K562 (cell line): Measurements from ENCODE around the gene NF1. TPM values are rescaled to one million over a fixed set of nuclear protein-coding genes. Genes with fewer than 3 reads are reported as not detected.

Source experiments
- BDP1 ChIP-seq: IDR thresholded peaks from 3 replicates; pipeline ENCODE4 v1.6.1; 2011; ENCODE audit not compliant: insufficient read length, insufficient read depth
- BRD4 ChIP-seq: fragments of 200-600 bp; sonication (generic); IDR thresholded peaks from 2 replicates; pipeline ENCODE4 v1.6.1; 2017; ENCODE audit warnings: inconsistent platforms
- CHCHD3 ChIP-seq: fragments of 250-450 bp; sonication (Bioruptor Pico); IDR thresholded peaks from 2 replicates; pipeline ENCODE4 v2.1.2; 2022; ENCODE audit warnings: mild to moderate bottlenecking
- CHD4 ChIP-seq: fragments of 200-600 bp; sonication (generic); IDR thresholded peaks from 3 replicates; pipeline ENCODE4 v1.6.1; 2012; ENCODE audit warnings: low read depth, mild to moderate bottlenecking, mixed read lengths, low read length, inconsistent platforms; ENCODE audit not compliant: insufficient read depth, insufficient replicate concordance, poor library complexity, severe bottlenecking
- GATAD2A ChIP-seq: fragments of 450-650 bp; IDR thresholded peaks from 2 replicates; pipeline ENCODE4 v1.6.1; 2017
- HMG20A ChIP-seq: fragments of 450-650 bp; formaldehyde crosslinking; conservative IDR thresholded peaks from 2 replicates; pipeline ENCODE4 v1.4.0; 2020; ENCODE audit warnings: mild to moderate bottlenecking, mixed read lengths
- JUNB ChIP-seq: fragments of 450-650 bp; formaldehyde crosslinking; conservative IDR thresholded peaks from 2 replicates; pipeline ENCODE4 v1.4.0; 2020; ENCODE audit warnings: mild to moderate bottlenecking
- NFATC3 ChIP-seq: fragments of 450-650 bp; IDR thresholded peaks from 2 replicates; pipeline ENCODE4 v1.6.1; 2017; ENCODE audit warnings: mild to moderate bottlenecking
- NFE2L1 ChIP-seq: fragments of 450-650 bp; IDR thresholded peaks from 2 replicates; pipeline ENCODE4 v1.6.1; 2016; ENCODE audit warnings: missing genetic modification characterization, low read depth, mild to moderate bottlenecking, missing compliant biosample characterization, moderate library complexity, borderline replicate concordance
- PHB2 ChIP-seq: fragments of 450-650 bp; IDR thresholded peaks from 2 replicates; pipeline ENCODE4 v1.6.1; 2017; ENCODE audit warnings: low read depth
- PPARD ChIP-seq: fragments of 250-450 bp; sonication (Bioruptor Pico); IDR thresholded peaks from 2 replicates; pipeline ENCODE4 v1.8.0; 2022; ENCODE audit warnings: inconsistent platforms, mild to moderate bottlenecking, moderate library complexity
- RBBP5 ChIP-seq: fragments of 200-600 bp; sonication (generic); IDR thresholded peaks from 2 replicates; pipeline ENCODE4 v1.6.1; 2012; ENCODE audit warnings: borderline replicate concordance, mild to moderate bottlenecking, low read length, control low read depth, inconsistent platforms; ENCODE audit not compliant: insufficient read depth, poor library complexity, severe bottlenecking
- SIN3B ChIP-seq: fragments of 450-650 bp; IDR thresholded peaks from 2 replicates; pipeline ENCODE4 v1.6.1; 2017; ENCODE audit warnings: low read depth, mild to moderate bottlenecking, moderate library complexity
- SMAD1 ChIP-seq: fragments of 150-350 bp; IDR thresholded peaks from 2 replicates; pipeline ENCODE4 v1.6.1; 2014; ENCODE audit warnings: low read length, low read depth; ENCODE audit not compliant: partially characterized antibody
- ZNF184 ChIP-seq: sonication (generic); formaldehyde crosslinking; IDR thresholded peaks from 2 replicates; pipeline ENCODE4 v1.5.0; 2020; ENCODE audit warnings: missing genetic modification reagents
- ZNF699 ChIP-seq: fragments of 250-450 bp; sonication (Bioruptor Pico); IDR thresholded peaks from 2 replicates; pipeline ENCODE4 v1.8.0; 2021; ENCODE audit warnings: mild to moderate bottlenecking, moderate library complexity; ENCODE audit not compliant: insufficient replicate concordance
- polyA plus RNA-seq, 8 experiments: library from polyadenylated mRNA; depleted of rRNA in 4 of 8; stranded (reverse) in 5 of 8; unstranded in 3 of 8; fragments of >200 nt; fragmentation: Nextera tagmentation in 2 of 8; fragmentation: Illumina TruSeq in 1 of 8; extraction: Ambion mirVana in 2 of 8; extraction: Trizol in 1 of 8; gene quantifications; 2 replicates each; pipeline versions ENCODE4 v1.2.1 to v1.2.3, GENCODE V29; 2011 to 2014; ENCODE audit warnings: inconsistent platforms in 1 of 8, missing spikeins in 1 of 8
- total RNA-seq, 7 experiments: library from RNA; depleted of rRNA in 6 of 7; stranded (reverse); fragments of >200 nt in 6 of 7; fragmentation: Illumina TruSeq in 2 of 7; extraction: Trizol in 2 of 7; gene quantifications; 2 replicates each; pipeline versions ENCODE4 v1.2.1 to v1.2.3, GENCODE V29; 2011 to 2021; ENCODE audit warnings: low replicate concordance in 1 of 7
- TF ChIP-seq, protein P1 (sequence below): fragments of 250-450 bp; sonication (Bioruptor Pico); IDR thresholded peaks from 2 replicates; pipeline ENCODE4 v1.5.0; 2020; ENCODE audit warnings: mild to moderate bottlenecking, borderline replicate concordance
- TF ChIP-seq, protein P2 (sequence below): fragments of 450-650 bp; IDR thresholded peaks from 2 replicates; pipeline ENCODE4 v1.6.1; 2016; ENCODE audit warnings: borderline replicate concordance
- TF ChIP-seq, protein P3 (sequence below): sonication (generic); formaldehyde crosslinking; IDR thresholded peaks from 2 replicates; pipeline ENCODE4 v1.8.0; 2023; ENCODE audit warnings: missing genetic modification reagents, mild to moderate bottlenecking, borderline replicate concordance

Gene NF1
- total and polyA plus RNA-seq, 9 of the 15 experiments (the other 6 are each of a cell fraction or from before 2014, with no cell fraction given), result 3.4 to 41.9 (median 24.3) TPM

DNA sequence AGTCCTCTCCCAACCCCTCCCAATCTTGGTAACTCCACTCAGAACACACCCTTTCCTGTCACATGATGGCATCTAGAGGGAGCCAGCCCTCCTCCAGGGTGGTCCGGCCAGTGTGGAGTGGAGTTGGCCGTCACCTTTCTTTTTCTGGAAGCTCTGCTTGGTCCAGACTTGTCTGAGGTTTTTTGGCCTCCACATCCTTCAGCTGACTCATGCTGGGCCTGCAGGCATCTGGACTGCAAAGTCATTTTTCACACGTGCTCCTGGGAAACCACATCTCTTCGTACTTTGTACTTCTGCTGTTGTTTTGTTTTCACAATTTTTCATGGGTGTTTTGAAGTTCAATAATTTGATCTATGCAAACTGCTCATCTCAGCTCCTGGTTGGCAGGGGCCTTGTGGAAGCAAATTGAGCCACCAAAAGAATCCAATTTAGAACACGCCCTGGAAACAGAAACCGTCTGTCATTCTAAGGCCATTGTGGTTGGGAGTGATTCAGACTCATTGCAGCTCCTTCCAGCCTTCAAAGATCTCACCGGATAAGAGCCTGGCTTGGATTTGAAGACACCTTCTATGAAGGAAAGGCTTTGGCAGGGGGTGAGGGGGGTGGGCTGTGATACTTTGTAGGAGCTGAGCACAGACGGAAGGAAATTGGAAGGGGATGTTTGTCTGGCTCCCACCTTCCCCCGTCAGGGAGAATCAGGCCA lies 42.4 kb upstream of the NF1 start (continued):
- TF ChIP-seq, protein P1, sequence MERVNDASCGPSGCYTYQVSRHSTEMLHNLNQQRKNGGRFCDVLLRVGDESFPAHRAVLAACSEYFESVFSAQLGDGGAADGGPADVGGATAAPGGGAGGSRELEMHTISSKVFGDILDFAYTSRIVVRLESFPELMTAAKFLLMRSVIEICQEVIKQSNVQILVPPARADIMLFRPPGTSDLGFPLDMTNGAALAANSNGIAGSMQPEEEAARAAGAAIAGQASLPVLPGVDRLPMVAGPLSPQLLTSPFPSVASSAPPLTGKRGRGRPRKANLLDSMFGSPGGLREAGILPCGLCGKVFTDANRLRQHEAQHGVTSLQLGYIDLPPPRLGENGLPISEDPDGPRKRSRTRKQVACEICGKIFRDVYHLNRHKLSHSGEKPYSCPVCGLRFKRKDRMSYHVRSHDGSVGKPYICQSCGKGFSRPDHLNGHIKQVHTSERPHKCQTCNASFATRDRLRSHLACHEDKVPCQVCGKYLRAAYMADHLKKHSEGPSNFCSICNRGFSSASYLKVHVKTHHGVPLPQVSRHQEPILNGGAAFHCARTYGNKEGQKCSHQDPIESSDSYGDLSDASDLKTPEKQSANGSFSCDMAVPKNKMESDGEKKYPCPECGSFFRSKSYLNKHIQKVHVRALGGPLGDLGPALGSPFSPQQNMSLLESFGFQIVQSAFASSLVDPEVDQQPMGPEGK, result no peak
- TF ChIP-seq BRD4 (no peak), CHD4 (no peak), HMG20A (CRISPR knock-in tag) (no peak), GATAD2A (0 out of 2 replicates have a peak, but pooled peaks have one; percentile 37), JUNB (CRISPR knock-in tag) (no peak), SIN3B (no peak), NFE2L1 (tag) (0 out of 2 replicates have a peak, but pooled peaks have one; percentile 24), CHCHD3 (CRISPR knock-in tag) (no peak), ZNF699 (no peak), PHB2 (no peak), ZNF184 (CRISPR knock-in tag) (no peak), PPARD (CRISPR knock-in tag) (no peak), RBBP5 (no peak), NFATC3 (no peak), SMAD1 (no peak), BDP1 (no peak)
- TF ChIP-seq, protein P2, sequence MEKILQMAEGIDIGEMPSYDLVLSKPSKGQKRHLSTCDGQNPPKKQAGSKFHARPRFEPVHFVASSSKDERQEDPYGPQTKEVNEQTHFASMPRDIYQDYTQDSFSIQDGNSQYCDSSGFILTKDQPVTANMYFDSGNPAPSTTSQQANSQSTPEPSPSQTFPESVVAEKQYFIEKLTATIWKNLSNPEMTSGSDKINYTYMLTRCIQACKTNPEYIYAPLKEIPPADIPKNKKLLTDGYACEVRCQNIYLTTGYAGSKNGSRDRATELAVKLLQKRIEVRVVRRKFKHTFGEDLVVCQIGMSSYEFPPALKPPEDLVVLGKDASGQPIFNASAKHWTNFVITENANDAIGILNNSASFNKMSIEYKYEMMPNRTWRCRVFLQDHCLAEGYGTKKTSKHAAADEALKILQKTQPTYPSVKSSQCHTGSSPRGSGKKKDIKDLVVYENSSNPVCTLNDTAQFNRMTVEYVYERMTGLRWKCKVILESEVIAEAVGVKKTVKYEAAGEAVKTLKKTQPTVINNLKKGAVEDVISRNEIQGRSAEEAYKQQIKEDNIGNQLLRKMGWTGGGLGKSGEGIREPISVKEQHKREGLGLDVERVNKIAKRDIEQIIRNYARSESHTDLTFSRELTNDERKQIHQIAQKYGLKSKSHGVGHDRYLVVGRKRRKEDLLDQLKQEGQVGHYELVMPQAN, result no peak
- TF ChIP-seq, protein P3, sequence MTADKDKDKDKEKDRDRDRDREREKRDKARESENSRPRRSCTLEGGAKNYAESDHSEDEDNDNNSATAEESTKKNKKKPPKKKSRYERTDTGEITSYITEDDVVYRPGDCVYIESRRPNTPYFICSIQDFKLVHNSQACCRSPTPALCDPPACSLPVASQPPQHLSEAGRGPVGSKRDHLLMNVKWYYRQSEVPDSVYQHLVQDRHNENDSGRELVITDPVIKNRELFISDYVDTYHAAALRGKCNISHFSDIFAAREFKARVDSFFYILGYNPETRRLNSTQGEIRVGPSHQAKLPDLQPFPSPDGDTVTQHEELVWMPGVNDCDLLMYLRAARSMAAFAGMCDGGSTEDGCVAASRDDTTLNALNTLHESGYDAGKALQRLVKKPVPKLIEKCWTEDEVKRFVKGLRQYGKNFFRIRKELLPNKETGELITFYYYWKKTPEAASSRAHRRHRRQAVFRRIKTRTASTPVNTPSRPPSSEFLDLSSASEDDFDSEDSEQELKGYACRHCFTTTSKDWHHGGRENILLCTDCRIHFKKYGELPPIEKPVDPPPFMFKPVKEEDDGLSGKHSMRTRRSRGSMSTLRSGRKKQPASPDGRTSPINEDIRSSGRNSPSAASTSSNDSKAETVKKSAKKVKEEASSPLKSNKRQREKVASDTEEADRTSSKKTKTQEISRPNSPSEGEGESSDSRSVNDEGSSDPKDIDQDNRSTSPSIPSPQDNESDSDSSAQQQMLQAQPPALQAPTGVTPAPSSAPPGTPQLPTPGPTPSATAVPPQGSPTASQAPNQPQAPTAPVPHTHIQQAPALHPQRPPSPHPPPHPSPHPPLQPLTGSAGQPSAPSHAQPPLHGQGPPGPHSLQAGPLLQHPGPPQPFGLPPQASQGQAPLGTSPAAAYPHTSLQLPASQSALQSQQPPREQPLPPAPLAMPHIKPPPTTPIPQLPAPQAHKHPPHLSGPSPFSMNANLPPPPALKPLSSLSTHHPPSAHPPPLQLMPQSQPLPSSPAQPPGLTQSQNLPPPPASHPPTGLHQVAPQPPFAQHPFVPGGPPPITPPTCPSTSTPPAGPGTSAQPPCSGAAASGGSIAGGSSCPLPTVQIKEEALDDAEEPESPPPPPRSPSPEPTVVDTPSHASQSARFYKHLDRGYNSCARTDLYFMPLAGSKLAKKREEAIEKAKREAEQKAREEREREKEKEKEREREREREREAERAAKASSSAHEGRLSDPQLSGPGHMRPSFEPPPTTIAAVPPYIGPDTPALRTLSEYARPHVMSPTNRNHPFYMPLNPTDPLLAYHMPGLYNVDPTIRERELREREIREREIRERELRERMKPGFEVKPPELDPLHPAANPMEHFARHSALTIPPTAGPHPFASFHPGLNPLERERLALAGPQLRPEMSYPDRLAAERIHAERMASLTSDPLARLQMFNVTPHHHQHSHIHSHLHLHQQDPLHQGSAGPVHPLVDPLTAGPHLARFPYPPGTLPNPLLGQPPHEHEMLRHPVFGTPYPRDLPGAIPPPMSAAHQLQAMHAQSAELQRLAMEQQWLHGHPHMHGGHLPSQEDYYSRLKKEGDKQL (CRISPR knock-in tag), result no peak
